GM21786 (cell line): ENCODE results near the gene AQR.
"Not testable (repeated sequence)": the region's sequence is repeated elsewhere in the genome, so short reads cannot be mapped to it uniquely, and the experiment has no call there.

Experiments
- ATAC-seq: cut with Tn5 transposase; IDR thresholded peaks from one replicate; pipeline ENCODE4 v1.9.1; 2021; ENCODE audit not compliant: unreplicated experiment

The AQR gene

DNA sequence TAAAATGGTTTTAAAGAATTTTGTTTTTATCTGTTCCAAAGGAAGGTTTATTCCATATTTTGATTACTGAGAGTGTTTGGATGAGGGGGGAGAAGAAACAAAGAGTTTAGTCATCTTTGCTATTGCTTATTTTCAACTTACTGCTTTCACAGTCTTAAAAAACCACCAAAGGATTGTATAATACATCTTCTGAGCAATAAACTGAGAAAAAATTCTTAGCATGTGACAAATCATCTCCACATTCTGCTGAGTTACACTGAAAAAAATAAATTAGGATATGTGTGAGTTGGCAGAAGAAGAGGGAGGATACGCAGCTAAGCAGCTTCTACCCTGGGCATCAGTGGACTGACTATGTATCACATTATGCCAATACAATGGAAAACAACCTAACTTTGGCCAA lies 151.0 kb downstream of the AQR start:
- ATAC-seq: no peak

DNA sequence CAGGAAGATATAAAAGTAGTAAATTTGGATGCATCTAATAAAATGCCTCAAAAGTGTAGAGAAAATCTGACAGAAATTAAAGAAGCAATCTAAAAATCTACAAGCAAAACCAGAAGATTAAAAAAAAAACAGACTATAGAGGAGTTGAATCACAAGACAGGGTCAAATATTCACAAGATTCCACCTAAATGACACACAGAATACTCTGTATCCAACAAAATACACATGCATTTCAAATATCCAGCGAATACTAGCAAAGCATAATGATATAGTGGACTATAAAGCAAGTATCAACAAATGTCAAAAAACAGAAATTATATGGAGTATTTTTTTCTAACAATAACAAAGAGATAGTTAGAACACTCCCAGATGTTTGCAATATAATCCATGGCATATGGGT lies 153.7 kb downstream of the AQR start:
- ATAC-seq: no peak

DNA sequence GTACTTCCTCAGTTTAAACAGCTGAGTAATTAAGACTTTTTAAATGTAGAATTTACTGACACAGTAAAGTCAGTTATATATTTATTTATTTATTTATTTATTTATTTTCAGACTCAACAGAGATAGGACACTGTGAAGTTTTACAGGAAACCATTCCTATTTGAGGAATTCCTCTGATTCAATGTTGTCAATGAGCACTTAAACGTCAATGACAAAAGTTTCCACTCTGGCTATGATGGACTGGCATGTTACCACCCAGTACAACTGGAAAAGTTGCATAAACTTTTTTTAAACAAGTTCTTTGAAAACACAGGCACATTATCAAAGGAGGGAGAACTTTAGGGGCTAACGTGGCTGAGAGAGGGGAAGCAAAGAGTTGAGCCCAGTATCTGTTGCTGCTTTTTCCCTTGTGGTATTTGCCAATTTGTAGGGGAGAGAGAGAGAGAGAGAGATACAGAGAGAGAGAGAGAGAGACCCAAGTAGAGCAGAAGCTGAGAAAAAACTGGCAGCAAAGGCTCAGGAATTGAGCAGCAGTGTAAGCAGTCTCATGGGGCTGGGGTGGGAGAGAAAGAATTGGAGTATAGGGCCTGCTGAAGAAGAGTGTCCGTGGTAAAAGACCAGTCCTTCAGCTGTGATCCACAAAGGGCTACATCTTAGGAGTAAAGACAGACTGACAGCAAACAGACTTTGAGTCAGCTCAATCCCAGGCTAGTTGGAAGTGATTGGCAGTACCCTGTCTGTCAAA lies 155.9 kb downstream of the AQR start:
- no peak for ATAC-seq

DNA sequence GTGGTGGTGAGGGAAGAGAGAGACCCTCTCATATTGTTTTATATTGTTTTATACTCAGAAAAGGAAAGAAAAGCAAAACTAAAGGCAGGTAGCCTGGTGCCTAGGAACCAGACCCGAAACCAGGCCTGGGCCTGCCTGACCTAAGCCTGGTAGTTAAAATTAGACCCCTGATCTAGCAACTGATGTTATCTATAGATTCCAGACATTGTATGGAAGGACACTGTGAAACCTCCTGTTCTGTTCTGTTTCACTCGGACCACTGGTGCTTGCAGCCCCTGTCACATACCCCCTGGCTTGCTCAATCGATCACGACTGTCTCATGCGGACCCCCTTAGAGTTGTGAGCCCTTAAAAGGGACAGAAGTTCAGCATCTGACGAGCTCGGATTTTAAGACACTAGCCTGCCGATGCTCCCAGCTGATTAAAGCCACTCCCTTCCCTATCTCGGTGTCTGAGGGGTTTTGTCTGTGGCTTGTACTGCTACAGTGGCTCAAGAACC lies 156.6 kb downstream of the AQR start:
- not testable (repeated sequence) for ATAC-seq

DNA sequence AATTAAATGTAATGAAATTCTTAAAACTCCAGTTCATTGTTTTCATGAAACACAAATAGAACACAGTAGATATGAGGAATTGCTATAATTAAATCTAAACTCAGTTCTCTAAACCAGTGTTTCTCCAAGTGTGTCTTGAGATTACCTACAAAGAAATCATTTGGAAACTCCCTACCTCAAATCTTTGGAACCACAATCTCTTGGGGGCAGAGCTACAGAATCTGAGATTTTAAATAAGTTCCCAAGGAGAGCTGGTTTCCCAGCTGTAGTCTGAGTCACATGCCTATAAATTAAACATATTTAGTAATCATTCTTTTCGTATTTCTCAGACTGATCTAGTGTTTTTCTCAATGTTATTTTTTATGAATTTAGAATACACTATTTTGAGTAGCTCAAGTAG lies 157.2 kb downstream of the AQR start:
- ATAC-seq: no peak

DNA sequence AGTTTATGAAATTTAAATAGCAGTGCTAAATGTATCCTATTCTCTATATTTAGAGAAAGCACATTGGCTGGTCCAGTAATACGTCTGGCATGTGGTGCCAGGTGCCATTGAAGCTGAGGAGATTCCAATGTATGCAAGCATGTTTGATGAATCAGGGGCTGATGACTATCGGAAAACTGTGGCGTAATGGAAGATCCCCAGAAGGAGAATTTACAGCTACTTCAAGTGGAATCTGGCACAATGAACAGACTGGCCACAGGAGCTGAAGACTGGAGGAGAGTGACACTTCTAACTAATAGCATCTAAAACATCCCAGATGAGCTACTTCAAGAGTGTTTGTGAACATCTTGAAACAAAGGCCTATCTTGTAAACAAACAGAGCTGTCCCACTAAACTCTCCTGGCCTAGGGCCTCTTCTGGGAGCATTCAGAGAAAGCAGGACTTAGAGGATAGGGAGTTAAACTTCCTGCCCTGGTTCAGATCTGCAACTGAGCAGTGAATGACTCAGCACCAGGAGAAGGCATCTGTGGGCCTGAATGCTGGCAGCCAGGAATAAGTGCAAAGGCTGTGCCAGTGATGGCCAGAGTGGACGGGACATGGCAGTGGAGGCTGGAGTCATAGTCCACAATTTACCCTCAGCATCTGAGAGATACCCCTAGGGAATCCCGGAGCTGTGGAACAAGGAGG lies 159.0 kb downstream of the AQR start:
- no peak for ATAC-seq

DNA sequence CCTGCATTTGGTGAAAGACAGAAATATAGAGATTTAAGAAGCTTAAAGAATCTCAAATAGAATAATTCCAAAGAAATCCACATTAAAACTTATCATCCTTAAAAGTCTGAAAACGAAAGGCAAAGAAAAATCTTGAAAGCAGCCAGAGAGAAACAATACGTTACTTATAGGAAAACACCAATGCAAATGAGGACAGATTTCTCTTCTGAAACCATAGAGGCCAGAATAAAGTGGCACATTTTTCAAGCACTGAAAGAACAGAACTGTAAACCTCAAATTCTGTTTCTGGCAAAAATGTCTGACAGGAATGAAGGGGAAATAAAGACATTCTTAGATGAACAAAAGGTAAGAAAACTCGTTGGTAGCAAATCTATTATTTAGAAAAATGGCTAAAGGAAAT lies 160.4 kb downstream of the AQR start:
- no peak for ATAC-seq

DNA sequence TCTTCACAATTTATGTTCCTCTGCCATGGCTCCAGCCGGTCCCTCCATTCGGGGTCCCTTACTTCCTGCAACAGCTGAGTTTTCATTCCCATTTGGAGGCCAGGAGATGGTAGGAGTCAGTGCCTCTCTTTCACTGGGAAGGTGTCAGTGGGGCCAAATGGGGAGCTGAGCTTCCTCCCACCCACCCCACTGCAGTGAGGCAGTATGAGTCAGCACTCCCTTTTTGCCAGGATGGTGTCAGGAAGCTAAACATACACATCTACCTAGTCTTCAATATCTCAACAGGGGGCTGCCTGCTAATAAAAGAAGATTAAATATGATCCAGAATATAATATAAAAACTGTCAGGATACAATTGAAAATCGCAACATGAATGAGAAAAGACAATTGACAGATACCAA lies 161.5 kb downstream of the AQR start:
- ATAC-seq: no peak

DNA sequence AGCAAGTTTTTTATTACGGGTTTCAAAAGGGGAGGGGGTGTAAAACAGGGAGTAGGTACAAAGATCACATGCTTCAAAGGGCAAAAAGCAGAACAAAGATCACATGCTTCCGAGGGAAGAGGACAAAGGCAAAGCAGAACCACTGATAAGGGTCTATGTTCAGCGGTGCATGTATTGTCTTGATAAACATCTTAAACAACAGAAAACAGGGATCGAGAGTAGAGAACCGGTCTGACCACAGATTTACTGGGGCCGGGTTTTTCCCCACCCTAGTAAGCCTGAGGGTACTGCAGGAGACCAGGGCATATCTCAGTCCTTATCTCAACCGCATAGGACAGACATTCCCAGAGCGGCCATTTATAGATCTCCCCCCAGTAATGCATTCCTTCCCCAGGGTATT lies 162.3 kb downstream of the AQR start:
- not testable (repeated sequence) for ATAC-seq

DNA sequence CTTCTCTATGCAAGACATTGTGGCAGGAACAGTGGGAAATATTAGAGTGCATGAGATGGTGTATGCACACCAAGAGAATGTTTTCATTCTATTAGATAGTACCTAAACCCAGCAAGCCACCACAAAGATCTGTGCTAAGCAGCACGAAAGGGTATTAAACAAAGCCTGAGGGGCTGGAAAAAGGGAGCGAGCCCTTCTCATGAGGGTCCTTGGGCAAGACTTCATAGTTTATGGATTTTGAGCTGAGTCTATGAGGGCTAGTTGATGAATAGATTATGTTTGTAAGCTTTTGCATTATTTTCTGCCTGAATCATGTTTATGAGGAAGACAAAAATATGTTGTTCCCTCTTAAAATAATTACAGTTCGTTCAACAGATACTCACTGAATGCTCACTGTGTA lies 164.8 kb downstream of the AQR start:
- ATAC-seq: no peak

DNA sequence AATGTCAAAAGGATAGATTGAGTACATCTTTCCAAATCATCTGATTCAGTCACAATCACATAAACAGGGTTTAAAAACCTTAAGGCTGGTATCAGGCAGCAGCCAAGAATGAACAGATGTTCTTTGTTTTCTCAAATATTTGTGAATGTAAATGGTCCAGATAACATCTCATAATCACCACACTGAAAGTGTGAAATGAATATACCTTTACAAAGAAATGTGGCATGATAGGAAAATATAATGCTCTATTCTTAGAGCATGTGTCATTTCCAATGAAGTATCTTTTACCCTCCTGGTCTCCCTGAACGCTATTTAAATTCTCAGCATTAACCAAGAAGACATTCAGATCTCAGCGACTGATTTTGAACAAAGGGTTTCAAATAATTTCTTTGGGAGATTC lies 165.4 kb downstream of the AQR start:
- no peak for ATAC-seq

DNA sequence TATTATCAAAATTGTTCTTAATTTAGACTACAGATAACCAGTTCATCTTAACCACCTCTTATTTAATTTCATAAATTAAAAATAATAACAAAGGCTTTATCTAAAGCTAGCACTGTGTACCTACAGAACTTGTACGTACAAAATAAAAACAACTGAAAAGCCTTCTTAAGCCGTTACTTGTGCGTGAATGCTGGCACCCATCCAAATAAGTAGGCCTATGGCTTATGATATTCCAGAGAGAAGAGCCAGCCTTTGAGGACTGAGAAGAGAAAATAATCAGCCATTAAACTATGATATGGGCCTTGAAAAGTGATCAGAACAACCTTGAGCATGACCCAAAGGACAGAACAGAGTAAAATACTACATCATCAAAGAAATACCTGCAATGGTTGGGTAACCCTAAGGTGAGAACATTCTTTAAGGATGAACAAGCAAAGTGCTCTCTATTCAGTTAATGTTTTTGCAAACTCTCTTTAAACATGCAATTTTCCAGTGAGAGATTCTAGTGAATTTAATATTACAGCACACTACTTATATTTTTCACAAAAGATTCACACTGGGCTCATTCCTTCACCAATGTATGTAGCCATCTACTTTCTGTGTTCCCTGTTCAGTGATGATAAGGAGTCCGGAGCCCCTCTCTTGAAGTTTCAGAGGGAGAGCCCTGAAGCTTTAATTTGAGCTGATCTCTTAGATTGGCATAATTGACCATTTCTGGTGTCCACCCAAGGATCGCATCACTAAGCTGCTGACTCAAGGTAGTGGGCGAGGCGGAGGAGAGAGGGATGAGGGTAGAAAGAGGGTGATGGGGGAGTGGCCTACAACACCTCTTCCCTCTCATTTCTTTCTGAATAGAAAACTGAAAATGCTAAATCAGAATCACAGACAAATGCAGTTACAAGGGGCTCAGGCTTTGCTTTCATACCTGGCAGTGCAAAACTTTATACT lies 166.5 kb downstream of the AQR start:
- no peak for ATAC-seq

DNA sequence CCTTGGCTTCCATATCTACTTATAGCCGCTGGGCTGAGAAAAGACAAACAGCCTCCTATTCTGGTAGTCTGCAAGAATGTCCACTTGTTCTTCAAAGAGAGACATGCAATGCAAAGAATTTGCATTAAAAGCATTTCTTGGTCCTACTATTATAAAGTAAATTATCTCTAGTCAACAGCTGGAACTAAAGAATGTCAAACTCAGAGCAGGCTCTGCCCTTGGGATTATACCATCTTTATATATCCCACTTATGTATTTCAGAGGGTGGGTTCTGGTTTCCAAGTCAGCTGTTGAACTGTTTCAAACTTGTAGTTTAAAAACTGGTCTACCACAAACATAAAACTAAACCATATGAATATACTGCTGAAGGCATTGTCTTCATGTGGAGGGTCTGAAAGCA lies 167.2 kb downstream of the AQR start:
- no peak for ATAC-seq
